Kidney (tissue), 14 donors: ENCODE measurements around the gene CLEC18C. TPM values are rescaled to one million over a fixed set of nuclear protein-coding genes. Genes with fewer than 3 reads are reported as not detected.
"Not testable (repeated sequence)": the region's sequence is repeated elsewhere in the genome, so short reads cannot be mapped to it uniquely, and the experiment has no call there.

Source experiments
- DNase-seq, 5 donors: peaks; one replicate each; pipeline ENCODE4 v3.0.0-alpha.2; 2013 to 2020
- FAIRE-seq: peaks from 2 replicates; lab custom pipeline; 2012; peaks lifted over from hg19 to GRCh38; lab: Jason Lieb, UNC
- H3K27ac ChIP-seq, 2 donors: one replicate each; pipeline ENCODE4 v1.7.0; 2013; ENCODE audit warnings: low read depth in 2 of 2, low read length in 2 of 2, inconsistent platforms in 1 of 2
- H3K27me3 ChIP-seq: one replicate; pipeline ENCODE4 v1.7.1; 2013; ENCODE audit warnings: low read length, inconsistent platforms; ENCODE audit not compliant: control insufficient read depth, insufficient read depth
- H3K36me3 ChIP-seq, 3 donors: one replicate each; pipeline versions ENCODE4 v1.7.0 to v1.7.1; 2013; ENCODE audit warnings: low read length in 3 of 3, control low read depth in 1 of 3, inconsistent platforms in 1 of 3; ENCODE audit not compliant: insufficient read depth in 3 of 3, control insufficient read depth in 2 of 3
- H3K4me1 ChIP-seq, 3 donors: one replicate each; pipeline versions ENCODE4 v1.7.0 to v1.7.1; 2013; ENCODE audit warnings: low read length in 3 of 3, inconsistent platforms in 1 of 3, low read depth in 1 of 3; ENCODE audit not compliant: control insufficient read depth in 2 of 3, insufficient read depth in 2 of 3
- H3K4me3 ChIP-seq, 3 donors: one replicate each; pipeline versions ENCODE4 v1.7.0 to v1.8.1; 2013; ENCODE audit warnings: low read length in 3 of 3, control low read depth in 1 of 3, inconsistent platforms in 1 of 3
- H3K9ac ChIP-seq, 3 donors: one replicate each; pipeline versions ENCODE4 v1.7.0 to v1.7.1; 2013; ENCODE audit warnings: low read length in 3 of 3, control low read depth in 1 of 3, inconsistent platforms in 1 of 3
- H3K9me3 ChIP-seq, 3 donors: one replicate each; pipeline versions ENCODE4 v1.7.0 to v1.7.1; 2013; ENCODE audit warnings: low read length in 3 of 3, control low read depth in 1 of 3, inconsistent platforms in 1 of 3; ENCODE audit not compliant: control insufficient read depth in 2 of 3, insufficient read depth in 1 of 3
- intact Hi-C: fragments of 100-400 bp; cut with DNase I; formaldehyde crosslinking; loops from one replicate; pipeline ENCODE4 v1.11.1; 2022
- polyA plus RNA-seq: library from polyadenylated mRNA; stranded (reverse); fragments of 350-450 nt; fragmentation: Illumina TruSeq; extraction: RNeasy Lipid Tissue Mini Kit (QIAGEN cat#74804); gene quantifications from one replicate; pipeline ENCODE4 v1.2.3, GENCODE V29; 2014; ENCODE audit warnings: low read depth, low replicate concordance; ENCODE audit not compliant: insufficient read depth
- total RNA-seq: library from RNA; stranded (reverse); fragmentation: NEBNext Ultra II Directional; extraction: Animal tissue kit (Norgen Biotek cat#: 25700); gene quantifications from one replicate; pipeline ENCODE4 v1.2.1, GENCODE V29; 2021
- TF ChIP-seq, protein P1 (sequence below): IDR thresholded peaks from 3 replicates; pipeline ENCODE4 v1.5.1; 2012; ENCODE audit warnings: mild to moderate bottlenecking, moderate library complexity, borderline replicate concordance; ENCODE audit not compliant: insufficient read depth; ENCODE audit errors: extremely low read depth
- donor health status: control.
- donor health status: control.
- donor health status: control.
- donor health status: control.
- donor health status: control.
- donor health status: DM: yes; HTN: yes; CAD: no.
- donor health status: Normal renal cell carcinoma (clear cell type).

The CLEC18C gene
- total and polyA plus RNA-seq, 2 donors from 2014 or later = 0.57 to 67.9 TPM

DNA sequence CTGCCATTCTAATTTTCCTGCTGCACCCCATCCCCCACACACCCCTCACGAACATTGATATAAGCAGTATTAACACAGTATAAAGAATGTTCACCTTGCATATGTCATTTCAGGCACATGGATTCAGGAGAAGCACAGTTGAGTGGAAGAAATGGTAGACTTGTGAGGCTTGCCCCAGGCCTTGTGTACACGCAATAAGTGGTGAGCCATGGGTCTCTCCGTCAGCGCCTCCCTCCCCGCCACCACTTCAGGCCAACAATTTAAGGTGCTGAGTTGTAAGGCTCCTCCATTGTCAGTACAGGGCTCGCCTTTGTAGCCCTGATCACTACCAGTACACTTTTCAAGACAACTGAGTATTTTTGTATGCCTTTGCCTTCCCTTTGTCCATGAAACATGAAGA, 12.2 kb upstream of the CLEC18C start:
- Histone ChIP-seq H3K27ac (no peak overlapping the region), H3K4me1 (peaks cover 0 to 4% (median 0%) of the 10 kb centered on the region in 3 donors), H3K9ac (no peak overlapping the region), H3K36me3 (peaks cover 30 to 58% (median 51%) of the 10 kb centered on the region in 3 donors), H3K4me3 (no peak overlapping the region), H3K9me3 (no peaks in the 10 kb centered on the region), H3K27me3 (no peaks in the 10 kb centered on the region)
- TF ChIP-seq, protein P1, sequence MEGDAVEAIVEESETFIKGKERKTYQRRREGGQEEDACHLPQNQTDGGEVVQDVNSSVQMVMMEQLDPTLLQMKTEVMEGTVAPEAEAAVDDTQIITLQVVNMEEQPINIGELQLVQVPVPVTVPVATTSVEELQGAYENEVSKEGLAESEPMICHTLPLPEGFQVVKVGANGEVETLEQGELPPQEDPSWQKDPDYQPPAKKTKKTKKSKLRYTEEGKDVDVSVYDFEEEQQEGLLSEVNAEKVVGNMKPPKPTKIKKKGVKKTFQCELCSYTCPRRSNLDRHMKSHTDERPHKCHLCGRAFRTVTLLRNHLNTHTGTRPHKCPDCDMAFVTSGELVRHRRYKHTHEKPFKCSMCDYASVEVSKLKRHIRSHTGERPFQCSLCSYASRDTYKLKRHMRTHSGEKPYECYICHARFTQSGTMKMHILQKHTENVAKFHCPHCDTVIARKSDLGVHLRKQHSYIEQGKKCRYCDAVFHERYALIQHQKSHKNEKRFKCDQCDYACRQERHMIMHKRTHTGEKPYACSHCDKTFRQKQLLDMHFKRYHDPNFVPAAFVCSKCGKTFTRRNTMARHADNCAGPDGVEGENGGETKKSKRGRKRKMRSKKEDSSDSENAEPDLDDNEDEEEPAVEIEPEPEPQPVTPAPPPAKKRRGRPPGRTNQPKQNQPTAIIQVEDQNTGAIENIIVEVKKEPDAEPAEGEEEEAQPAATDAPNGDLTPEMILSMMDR = no peak
- FAIRE-seq (no peak), DNase-seq (peak in 1 of 5 donors; percentile 72)
- intact Hi-C loops = no loop called here

DNA sequence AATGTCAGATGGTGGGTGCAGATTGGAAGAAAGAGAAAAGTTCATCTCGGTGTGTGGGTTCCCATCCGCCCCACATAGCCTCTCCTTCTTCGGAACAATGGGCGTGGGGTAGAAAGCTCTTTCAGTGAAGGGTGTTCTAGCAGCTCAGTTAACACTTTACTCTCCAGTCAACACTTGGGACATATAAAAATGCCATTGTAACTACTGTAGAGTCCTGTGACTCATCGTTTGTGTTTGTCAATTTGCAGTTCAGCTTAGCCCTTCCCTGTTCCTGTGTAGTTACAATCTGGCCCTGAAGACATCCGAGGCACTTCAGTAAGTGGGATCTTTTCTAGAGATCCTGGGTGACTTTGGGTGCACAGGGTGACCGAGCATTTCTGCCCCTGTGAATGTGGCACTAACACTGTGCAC, 11.5 kb upstream of the CLEC18C start:
- Histone ChIP-seq H3K27ac (no peak overlapping the region), H3K9ac (no peak overlapping the region), H3K9me3 (no peaks in the 10 kb centered on the region), H3K4me1 (peaks cover 0 to 4% (median 0%) of the 10 kb centered on the region in 3 donors), H3K36me3 (peaks cover 28 to 52% (median 44%) of the 10 kb centered on the region in 3 donors), H3K4me3 (no peak overlapping the region), H3K27me3 (no peaks in the 10 kb centered on the region)
- TF ChIP-seq, protein P1 = no peak
- DNase-seq = no peak
- intact Hi-C loops = no loop called here
- FAIRE-seq = no peak

- no peak overlapping the region for H3K9ac ChIP-seq
- H3K4me3 ChIP-seq = no peak overlapping the region
- H3K27me3 ChIP-seq = no peaks in the 10 kb centered on the region
- intact Hi-C loops = no loop called here
- DNase-seq = peak in 2 of 5 donors; percentile 42 to 70
- H3K9me3 ChIP-seq = no peaks in the 10 kb centered on the region
- FAIRE-seq = no peak
- no peaks in the 10 kb centered on the region for H3K4me1 ChIP-seq
- H3K27ac ChIP-seq = no peak overlapping the region
- H3K36me3 ChIP-seq = peaks cover 16 to 36% (median 28%) of the 10 kb centered on the region in 3 donors
- TF ChIP-seq, protein P1 = no peak
Measured at GRCh38 chr16:70163596-70163995, 10.0 kb upstream of the CLEC18C start.

DNA sequence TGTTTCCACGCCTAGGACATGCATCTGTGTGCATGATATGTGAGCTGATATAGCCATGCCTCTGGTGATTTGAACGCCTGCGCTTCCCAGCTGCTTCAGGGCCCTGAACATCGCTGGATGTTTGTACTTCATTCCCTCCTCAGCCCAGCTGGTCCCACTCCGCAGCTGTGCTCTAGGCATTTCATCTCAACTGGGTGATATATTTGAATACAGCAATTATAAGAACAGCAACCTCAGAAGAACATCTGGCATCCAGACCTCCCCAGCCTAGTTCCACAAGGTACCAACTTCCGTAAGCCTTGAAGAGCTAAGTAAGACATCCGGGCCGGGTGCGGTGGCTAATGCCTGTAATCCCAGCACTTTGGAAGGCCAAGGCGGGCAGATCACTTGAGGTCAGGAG, 6.9 kb upstream of the CLEC18C start:
- H3K9me3 ChIP-seq, H3K9ac ChIP-seq, FAIRE-seq, intact Hi-C loops, H3K4me1 ChIP-seq, H3K27me3 ChIP-seq, H3K4me3 ChIP-seq, H3K27ac ChIP-seq: not testable (repeated sequence)
- peak in 1 of 5 donors; percentile 21 for DNase-seq
- H3K36me3 ChIP-seq = peaks cover 0 to 10% (median 9%) of the 10 kb centered on the region in 3 donors

DNA sequence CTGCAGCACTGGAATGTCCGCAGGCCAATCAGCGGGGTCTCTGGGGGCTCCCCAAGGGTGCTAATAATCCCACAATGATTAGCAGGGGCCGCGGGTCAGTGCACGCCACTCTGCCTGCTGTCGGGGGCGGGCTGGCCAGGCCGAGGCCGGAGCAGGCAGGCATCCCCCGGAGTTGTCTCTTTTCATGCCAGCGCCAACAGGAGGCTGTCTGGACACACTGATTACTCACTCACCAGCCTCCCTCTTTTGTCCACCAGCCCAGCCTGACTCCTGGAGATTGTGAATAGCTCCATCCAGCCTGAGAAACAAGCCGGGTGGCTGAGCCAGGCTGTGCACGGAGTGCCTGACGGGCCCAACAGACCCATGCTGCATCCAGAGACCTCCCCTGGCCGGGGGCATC, 329 bp downstream of the CLEC18C start:
- H3K9me3 ChIP-seq, H3K4me3 ChIP-seq, intact Hi-C loops, H3K27me3 ChIP-seq, H3K27ac ChIP-seq, H3K9ac ChIP-seq, H3K36me3 ChIP-seq, FAIRE-seq, H3K4me1 ChIP-seq: not testable (repeated sequence)
- peak in 1 of 5 donors; percentile 2 for DNase-seq

- FAIRE-seq, H3K4me3 ChIP-seq, H3K9me3 ChIP-seq, H3K9ac ChIP-seq, intact Hi-C loops, H3K27ac ChIP-seq, H3K36me3 ChIP-seq, H3K4me1 ChIP-seq, DNase-seq, H3K27me3 ChIP-seq: not testable (repeated sequence)
Measured at GRCh38 chr16:70174387-70174932, 873 bp downstream of the CLEC18C start.
